ENCODE measurements around the gene KRTAP2-1. TPM values are rescaled to one million over a fixed set of nuclear protein-coding genes. Genes with fewer than 3 reads are reported as not detected.
A peak's percentile ranks its signal among the peaks of the same experiment; 100 is the strongest.
"Not testable (repeated sequence)": the region's sequence is repeated elsewhere in the genome, so short reads cannot be mapped to it uniquely, and the experiment has no call there.

KRTAP2-1 gene
- total RNA-seq (2014; rRNA removed; shearing (Covaris generic); ENCODE audit: low replicate concordance) = not detected in 2 replicates

DNA sequence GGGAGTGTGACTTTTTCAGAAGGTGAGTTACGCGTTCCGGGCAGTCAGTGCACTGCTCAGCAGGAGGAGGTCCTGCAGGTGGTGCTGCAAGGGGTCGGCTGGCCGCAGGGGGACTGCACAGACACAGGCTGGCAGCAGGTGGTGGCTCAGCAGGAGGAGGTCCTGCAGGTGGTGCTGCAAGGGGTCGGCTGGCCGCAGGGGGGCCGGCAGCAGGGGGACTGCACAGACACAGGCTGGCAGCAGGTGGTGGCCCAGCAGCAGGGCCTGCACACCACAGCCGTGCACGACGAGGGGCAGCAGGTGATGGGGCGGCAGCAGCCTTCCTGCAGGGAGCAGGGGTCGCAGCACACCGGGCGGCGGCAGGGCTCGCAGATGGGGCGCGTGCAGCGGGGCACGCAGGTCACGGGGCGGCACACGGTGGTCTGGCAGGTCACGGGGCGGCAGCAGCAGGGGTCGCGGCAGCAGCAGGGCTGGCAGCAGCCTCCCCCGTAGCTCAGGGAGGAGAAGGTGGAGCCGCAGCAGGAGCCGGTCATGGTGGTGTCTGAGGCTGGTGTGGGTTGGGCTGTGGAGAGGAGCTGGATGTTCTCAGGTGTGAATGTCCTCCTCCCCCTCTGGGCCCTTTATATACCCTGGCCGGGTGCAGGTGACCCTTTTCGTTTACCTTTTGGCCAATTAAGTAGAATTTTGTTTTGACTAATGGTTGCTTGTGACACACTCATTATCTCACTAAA lies at the start of gene KRTAP2-1:
KRTAP2-1 (minus strand) TSS at position 582 of the 731 bp plus-strand sequence; CDS start at position 533, 49 bp downstream.
- in situ Hi-C loops (cut with HindIII; ENCODE audit: low pct_unique_long_range_greater_than_20kb, low sequenced_read_pairs); DNase-seq (ENCODE audit: low read depth): not testable (repeated sequence)

DNA sequence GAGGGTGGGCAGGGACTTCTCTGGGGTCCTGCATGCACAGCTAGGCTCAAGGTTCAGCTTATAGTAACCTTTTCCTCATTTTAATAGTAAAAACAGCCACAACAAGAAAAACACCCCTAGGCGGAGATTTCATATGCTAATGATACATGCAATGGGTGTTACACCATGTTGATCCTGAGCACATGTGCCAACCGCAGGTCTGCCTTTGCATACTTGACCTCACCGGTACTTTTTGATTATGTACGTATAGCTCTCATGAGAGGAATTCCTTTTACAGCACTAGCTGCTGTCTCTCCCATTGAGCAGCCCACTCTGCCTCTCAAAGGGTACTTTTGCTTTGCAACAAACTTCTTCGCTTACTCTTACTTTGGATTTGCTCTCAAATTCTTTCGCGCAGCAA lies 48.9 kb upstream of the KRTAP2-1 start:
- DNase-seq (ENCODE audit: low read depth) = no peak
- in situ Hi-C loops (cut with HindIII; ENCODE audit: low pct_unique_long_range_greater_than_20kb, low sequenced_read_pairs) = no loop called here

DNA sequence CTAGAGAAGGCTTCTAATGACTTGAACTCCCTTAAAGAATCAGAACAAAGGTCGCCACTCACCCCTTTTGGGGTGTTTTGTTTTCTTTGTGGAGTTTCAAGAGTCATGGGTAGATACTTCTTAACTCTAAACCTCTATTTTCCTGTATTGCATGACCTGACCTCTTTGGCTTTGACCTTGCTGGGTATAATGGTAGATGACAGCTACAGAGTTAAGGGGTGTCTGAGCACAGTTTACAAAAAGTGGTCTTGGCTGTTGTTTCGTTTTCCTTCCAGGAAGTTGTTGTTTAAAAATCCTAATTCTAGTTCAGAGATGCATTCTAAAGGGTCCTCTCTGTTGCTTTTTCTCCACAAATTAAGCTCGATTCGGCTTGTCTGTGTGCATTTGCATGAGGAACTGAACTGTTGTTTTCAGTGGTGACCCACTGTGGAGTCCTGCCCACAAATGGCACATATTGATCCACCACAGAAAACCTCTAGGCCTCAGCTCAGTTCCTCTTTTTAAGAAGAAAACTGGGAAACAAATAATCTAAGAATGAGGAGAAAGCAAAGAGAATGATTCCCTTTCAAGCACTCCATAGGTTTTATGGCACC lies 41.7 kb upstream of the KRTAP2-1 start:
- DNase-seq (ENCODE audit: low read depth); in situ Hi-C loops (cut with HindIII; ENCODE audit: low pct_unique_long_range_greater_than_20kb, low sequenced_read_pairs): not testable (repeated sequence)

DNA sequence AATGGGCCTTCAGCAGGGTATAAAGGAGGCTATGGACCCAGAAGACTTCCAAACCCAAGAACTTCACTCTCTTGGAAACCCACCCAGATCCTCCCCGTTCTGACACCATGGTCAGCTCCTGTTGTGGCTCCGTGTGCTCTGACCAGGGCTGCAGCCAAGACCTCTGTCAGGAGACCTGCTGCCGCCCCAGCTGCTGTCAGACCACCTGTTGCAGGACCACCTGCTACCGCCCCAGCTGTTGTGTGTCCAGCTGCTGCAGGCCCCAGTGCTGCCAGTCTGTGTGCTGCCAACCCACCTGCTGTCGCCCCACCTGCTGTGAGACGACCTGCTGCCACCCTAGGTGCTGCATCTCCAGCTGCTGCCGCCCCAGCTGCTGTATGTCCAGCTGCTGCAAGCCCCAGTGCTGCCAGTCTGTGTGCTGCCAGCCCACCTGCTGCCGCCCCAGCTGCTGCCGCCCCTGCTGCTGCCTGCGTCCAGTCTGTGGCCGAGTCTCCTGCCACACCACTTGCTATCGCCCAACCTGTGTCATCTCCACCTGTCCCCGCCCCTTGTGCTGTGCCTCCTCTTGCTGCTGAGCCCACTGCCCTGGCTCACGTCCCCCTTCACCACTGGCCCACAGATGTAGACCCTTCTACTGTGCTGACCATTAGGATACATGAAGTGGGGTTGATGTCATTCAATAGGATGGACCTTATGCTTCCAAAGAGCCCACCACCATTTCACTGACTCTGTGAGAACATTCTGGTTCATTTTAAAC lies 37.2 kb upstream of the KRTAP2-1 start, which contains the start of gene KRTAP4-7:
KRTAP4-7 (plus strand) TSS at position 51 of the 757 bp plus-strand sequence; CDS start at position 108, 57 bp downstream.
- in situ Hi-C loops (cut with HindIII; ENCODE audit: low pct_unique_long_range_greater_than_20kb, low sequenced_read_pairs) = not testable (repeated sequence)

GRCh38 chr17:41083427-41083826 lies 36.3 kb upstream of the KRTAP2-1 start:
- DNase-seq (ENCODE audit: low read depth); in situ Hi-C loops (cut with HindIII; ENCODE audit: low pct_unique_long_range_greater_than_20kb, low sequenced_read_pairs): not testable (repeated sequence)

More for the DNA sequence above, 37.2 kb upstream of the KRTAP2-1 start, which contains the start of gene KRTAP4-7:
- not testable (repeated sequence) for DNase-seq (ENCODE audit: low read depth)

GRCh38 chr17:41082626-41083025 lies 35.5 kb upstream of the KRTAP2-1 start:
- no peak for DNase-seq (ENCODE audit: low read depth)
- in situ Hi-C loops (cut with HindIII; ENCODE audit: low pct_unique_long_range_greater_than_20kb, low sequenced_read_pairs) = no loop called here

GRCh38 chr17:41076788-41077187 lies 29.7 kb upstream of the KRTAP2-1 start:
- no peak for DNase-seq (ENCODE audit: low read depth)
- in situ Hi-C loops (cut with HindIII; ENCODE audit: low pct_unique_long_range_greater_than_20kb, low sequenced_read_pairs) = no loop called here

DNA sequence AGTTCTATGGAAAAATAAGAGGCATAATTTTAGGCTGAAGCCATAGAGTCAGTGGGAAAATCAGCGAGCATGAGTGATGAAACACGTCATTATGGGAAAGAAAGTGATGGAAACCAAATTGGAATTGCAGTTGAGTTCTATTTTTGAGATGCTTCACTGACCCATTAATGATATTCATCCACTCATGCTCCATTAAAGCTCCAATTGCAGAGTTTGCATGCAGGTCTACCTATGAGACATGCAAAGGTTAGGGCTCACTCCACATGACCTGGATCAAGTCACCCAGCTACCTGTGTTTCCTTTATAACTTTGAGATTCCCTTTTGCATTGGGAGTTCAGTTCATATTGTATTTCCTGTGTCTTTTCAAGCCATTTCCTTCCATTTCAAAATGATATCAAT lies 26.6 kb upstream of the KRTAP2-1 start:
- in situ Hi-C loops (cut with HindIII; ENCODE audit: low pct_unique_long_range_greater_than_20kb, low sequenced_read_pairs) = no loop called here
- DNase-seq (ENCODE audit: low read depth) = no peak

GRCh38 chr17:41071606-41072360 lies 24.7 kb upstream of the KRTAP2-1 start:
- in situ Hi-C loops (cut with HindIII; ENCODE audit: low pct_unique_long_range_greater_than_20kb, low sequenced_read_pairs) = no loop called here
- DNase-seq (ENCODE audit: low read depth) = no peak

- in situ Hi-C loops (cut with HindIII; ENCODE audit: low pct_unique_long_range_greater_than_20kb, low sequenced_read_pairs) = no loop called here
- DNase-seq (ENCODE audit: low read depth) = no peak
Observed at GRCh38 chr17:41069031-41069430, 21.9 kb upstream of the KRTAP2-1 start.

- in situ Hi-C loops (cut with HindIII; ENCODE audit: low pct_unique_long_range_greater_than_20kb, low sequenced_read_pairs) = no loop called here
- DNase-seq (ENCODE audit: low read depth) = no peak
Observed at GRCh38 chr17:41067281-41067680, 20.2 kb upstream of the KRTAP2-1 start.

DNA sequence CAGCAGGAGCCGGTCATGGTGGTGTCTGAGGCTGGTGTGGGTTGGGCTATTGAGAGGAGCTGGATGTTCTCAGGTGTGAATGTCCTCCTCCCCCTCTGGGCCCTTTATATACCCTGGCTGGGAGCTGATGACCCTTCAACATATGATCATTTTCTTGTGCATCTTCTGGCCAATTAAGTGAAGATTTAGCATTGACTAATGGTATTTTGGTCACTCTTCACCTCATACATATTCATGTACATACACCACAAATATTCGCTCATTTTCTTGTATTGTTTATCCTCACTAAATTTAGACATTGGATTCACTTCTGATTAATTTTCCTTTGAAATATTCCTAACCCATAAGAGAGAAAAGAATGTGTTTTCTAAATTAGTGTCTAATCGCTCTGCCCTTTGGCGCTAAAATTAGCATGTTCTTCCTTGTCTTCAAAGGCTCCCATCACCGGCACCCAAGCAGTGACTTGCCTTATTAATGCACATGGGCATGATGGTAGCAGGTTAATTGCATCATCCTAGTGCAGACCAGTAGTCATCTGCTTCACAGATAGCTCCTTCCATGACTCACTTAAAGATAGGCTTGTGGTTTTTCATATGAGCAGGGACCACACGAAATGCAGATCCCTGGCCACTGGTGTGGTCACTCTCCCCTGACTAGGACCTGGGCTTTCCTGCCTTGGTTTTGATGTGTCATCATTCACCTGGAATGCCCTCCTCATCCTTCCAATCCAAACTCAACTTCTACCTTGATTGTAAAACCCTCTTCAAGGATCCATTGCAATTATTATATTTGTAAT lies 18.9 kb upstream of the KRTAP2-1 start, which contains the start of gene KRTAP2-4:
KRTAP2-4 (minus strand) TSS at position 51 of the 796 bp plus-strand sequence; CDS start at position 17, 34 bp downstream.
- DNase-seq (ENCODE audit: low read depth) = peak; percentile 83
- in situ Hi-C loops (cut with HindIII; ENCODE audit: low pct_unique_long_range_greater_than_20kb, low sequenced_read_pairs) = no loop called here

DNA sequence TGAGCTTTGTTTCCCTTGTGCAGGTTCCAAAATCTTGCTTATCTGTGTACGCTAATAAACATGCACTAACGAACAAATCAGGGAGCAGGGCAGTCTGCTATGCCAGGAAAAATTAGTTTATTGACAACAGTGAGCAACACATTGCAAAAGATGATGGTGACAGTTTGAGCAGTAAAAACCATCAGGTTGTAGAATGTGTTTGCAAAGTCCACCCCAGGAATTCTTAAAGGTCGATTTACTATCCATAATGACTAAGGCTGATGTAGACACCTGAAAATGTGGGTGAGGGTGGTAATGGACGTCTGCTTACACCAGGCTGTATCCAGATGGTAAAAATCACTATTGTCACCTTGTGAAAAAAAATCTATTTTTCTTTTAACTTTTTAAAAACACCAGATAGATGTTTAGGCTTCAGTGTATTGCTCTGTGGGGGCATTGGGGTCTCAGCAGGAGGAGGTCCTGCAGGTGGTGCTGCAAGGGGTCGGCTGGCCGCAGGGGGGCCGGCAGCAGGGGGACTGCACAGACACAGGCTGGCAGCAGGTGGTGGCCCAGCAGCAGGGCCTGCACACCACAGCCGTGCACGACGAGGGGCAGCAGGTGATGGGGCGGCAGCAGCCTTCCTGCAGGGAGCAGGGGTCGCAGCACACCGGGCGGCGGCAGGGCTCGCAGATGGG lies 18.0 kb upstream of the KRTAP2-1 start:
- in situ Hi-C loops (cut with HindIII; ENCODE audit: low pct_unique_long_range_greater_than_20kb, low sequenced_read_pairs); DNase-seq (ENCODE audit: low read depth): not testable (repeated sequence)

- no peak for DNase-seq (ENCODE audit: low read depth)
- in situ Hi-C loops (cut with HindIII; ENCODE audit: low pct_unique_long_range_greater_than_20kb, low sequenced_read_pairs) = no loop called here
Observed at GRCh38 chr17:41064301-41064700, 17.2 kb upstream of the KRTAP2-1 start.

GRCh38 chr17:41063449-41063848 lies 16.3 kb upstream of the KRTAP2-1 start:
- in situ Hi-C loops (cut with HindIII; ENCODE audit: low pct_unique_long_range_greater_than_20kb, low sequenced_read_pairs) = no loop called here
- no peak for DNase-seq (ENCODE audit: low read depth)

GRCh38 chr17:41061964-41062363 lies 14.8 kb upstream of the KRTAP2-1 start:
- DNase-seq (ENCODE audit: low read depth) = peak; percentile 74
- in situ Hi-C loops (cut with HindIII; ENCODE audit: low pct_unique_long_range_greater_than_20kb, low sequenced_read_pairs) = no loop called here

Data from Caki2 (cell line).